WTC11 (cell line): ENCODE data around the gene CLCN7. TPM values are rescaled to one million over a fixed set of nuclear protein-coding genes. Genes with fewer than 3 reads are reported as not detected.

Source experiments
- ATAC-seq: fragments of 200-7000 bp; cut with Tn5 transposase; 2 replicates; pipeline ENCODE4 v1.10.0; 2021; ENCODE audit warnings: mild to moderate bottlenecking, moderate library complexity
- CTCF ChIA-PET: fragments of 300-600 bp; sonication (Branson Sonifier 250); formaldehyde crosslinking; loops from one replicate; lab custom pipeline; 2021; ENCODE audit warnings: antibody characterized with exemption; lab: Charles Lee
- POLR2A ChIA-PET: fragments of 350-600 bp; sonication (Branson Sonifier 250); formaldehyde crosslinking; loops from one replicate; lab custom pipeline; 2021; ENCODE audit warnings: antibody characterized with exemption; lab: Charles Lee
- DNase-seq: peaks from one replicate; pipeline ENCODE4 v3.0.0; 2021; ENCODE audit warnings: low spot score
- H3K27ac Mint-ChIP-seq: 2 replicates; pipeline ENCODE4 v1.8.0; 2021; ENCODE audit warnings: mixed read lengths
- H3K27me3 Mint-ChIP-seq: 2 replicates; pipeline ENCODE4 v1.8.0; 2021; ENCODE audit warnings: low read depth, mild to moderate bottlenecking, moderate library complexity, mixed read lengths
- H3K36me3 Mint-ChIP-seq: 2 replicates; pipeline ENCODE4 v1.8.0; 2021; ENCODE audit warnings: mixed read lengths
- H3K4me1 Mint-ChIP-seq: 2 replicates; pipeline ENCODE4 v1.8.0; 2022; ENCODE audit warnings: mixed read lengths
- H3K4me3 Mint-ChIP-seq: 2 replicates; pipeline ENCODE4 v1.8.0; 2021; ENCODE audit warnings: mild to moderate bottlenecking, moderate library complexity, mixed read lengths
- H3K9me3 Mint-ChIP-seq: 2 replicates; pipeline ENCODE4 v1.8.0; 2021; ENCODE audit warnings: mixed read lengths
- ATF2 ChIP-seq: sonication (generic); formaldehyde crosslinking; IDR thresholded peaks from 2 replicates; pipeline ENCODE4 v1.8.1; 2022; ENCODE audit warnings: low read depth, missing genetic modification reagents, borderline replicate concordance
- E2F1 ChIP-seq: sonication (generic); formaldehyde crosslinking; IDR thresholded peaks from 2 replicates; pipeline ENCODE4 v1.8.0; 2022; ENCODE audit warnings: mild to moderate bottlenecking, missing genetic modification reagents
- E2F4 ChIP-seq: sonication (generic); formaldehyde crosslinking; IDR thresholded peaks from 2 replicates; pipeline ENCODE4 v1.8.1; 2022; ENCODE audit warnings: low read depth, mild to moderate bottlenecking, moderate library complexity, missing genetic modification reagents, borderline replicate concordance
- GABPB1 ChIP-seq: sonication (generic); formaldehyde crosslinking; IDR thresholded peaks from 2 replicates; pipeline ENCODE4 v1.8.1; 2023; ENCODE audit warnings: mild to moderate bottlenecking, missing genetic modification reagents
- GTF2I ChIP-seq: fragments of 250-450 bp; sonication (Bioruptor Pico); conservative IDR thresholded peaks from 2 replicates; pipeline ENCODE4 v1.4.0; 2021; ENCODE audit warnings: mild to moderate bottlenecking
- JAZF1 ChIP-seq: fragments of 250-450 bp; sonication (Bioruptor Pico); IDR thresholded peaks from 2 replicates; pipeline ENCODE4 v1.9.0; 2021; ENCODE audit warnings: moderate library complexity, mild to moderate bottlenecking, inconsistent platforms
- NFYB ChIP-seq: sonication (generic); formaldehyde crosslinking; conservative IDR thresholded peaks from 2 replicates; pipeline ENCODE4 v1.8.0; 2022; ENCODE audit warnings: low read depth, missing genetic modification reagents
- OVOL2 ChIP-seq: fragments of 250-450 bp; sonication (Bioruptor Pico); IDR thresholded peaks from 2 replicates; pipeline ENCODE4 v1.9.0; 2021; ENCODE audit warnings: mild to moderate bottlenecking, borderline replicate concordance
- PREB ChIP-seq: sonication (generic); formaldehyde crosslinking; IDR thresholded peaks from 2 replicates; pipeline ENCODE4 v1.8.1; 2022; ENCODE audit warnings: mild to moderate bottlenecking, missing genetic modification reagents, moderate library complexity, borderline replicate concordance
- RELA ChIP-seq: sonication (generic); formaldehyde crosslinking; IDR thresholded peaks from 2 replicates; pipeline ENCODE4 v1.8.1; 2022; ENCODE audit warnings: missing genetic modification reagents, mild to moderate bottlenecking, borderline replicate concordance
- SMAD4 ChIP-seq: sonication (generic); formaldehyde crosslinking; IDR thresholded peaks from 2 replicates; pipeline ENCODE4 v1.8.0; 2022; ENCODE audit warnings: mild to moderate bottlenecking, missing genetic modification reagents
- ZNF532 ChIP-seq: fragments of 250-450 bp; sonication (Bioruptor Pico); IDR thresholded peaks from 2 replicates; pipeline ENCODE4 v1.9.0; 2021; ENCODE audit warnings: mild to moderate bottlenecking, borderline replicate concordance
- total RNA-seq: library from RNA; stranded (reverse); gene quantifications from 3 replicates; pipeline ENCODE4 v1.2.3, GENCODE V29; 2021
- TF ChIP-seq, protein P1 (sequence below): fragments of 250-450 bp; sonication (Bioruptor Pico); IDR thresholded peaks from 2 replicates; pipeline ENCODE4 v1.8.0; 2021; ENCODE audit warnings: mild to moderate bottlenecking
- TF ChIP-seq, protein P2 (sequence below): sonication (generic); formaldehyde crosslinking; IDR thresholded peaks from 2 replicates; pipeline ENCODE4 v1.8.1; 2023; ENCODE audit warnings: mild to moderate bottlenecking, missing genetic modification reagents
- TF ChIP-seq, protein P3 (sequence below): sonication (generic); formaldehyde crosslinking; IDR thresholded peaks from 2 replicates; pipeline ENCODE4 v1.8.0; 2023; ENCODE audit warnings: missing genetic modification reagents

The CLCN7 gene
- total RNA-seq, 1 experiment from 2014 or later: 94.1 TPM

DNA sequence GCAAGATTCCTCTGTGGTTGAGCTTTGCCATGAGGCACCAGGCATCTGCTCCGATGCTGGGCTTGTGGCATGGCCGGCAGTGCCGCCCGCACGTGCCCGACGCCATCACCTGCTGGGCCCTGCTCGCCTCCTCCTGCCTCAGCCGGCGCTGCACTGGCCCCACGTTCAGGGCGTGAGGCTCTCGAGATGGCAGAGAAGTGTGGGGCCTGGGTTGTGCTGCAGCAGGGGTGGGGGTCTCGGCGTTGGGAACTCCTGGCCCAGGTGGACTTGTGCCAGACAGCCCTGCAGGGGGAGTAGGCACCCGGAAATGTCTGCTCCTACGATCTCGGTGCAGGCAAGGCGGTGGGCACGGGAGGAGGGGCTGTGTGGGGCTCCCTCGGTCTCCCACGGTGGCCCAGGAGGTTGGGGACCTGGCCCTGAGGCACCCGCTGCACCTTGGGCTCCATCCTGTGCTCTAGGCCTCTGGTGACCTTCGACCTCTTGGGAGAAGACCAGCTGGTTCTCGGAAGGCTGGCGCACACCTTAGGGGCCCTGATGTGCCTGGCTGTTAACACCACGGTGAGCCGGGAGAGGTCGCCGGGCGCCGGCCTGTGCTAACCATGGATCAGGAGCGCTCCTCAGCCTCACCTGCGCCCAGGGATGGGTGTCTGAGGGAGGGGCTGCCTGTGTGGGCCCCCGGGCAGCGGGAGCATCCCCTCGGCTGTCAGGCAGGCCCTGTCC lies 31.8 kb upstream of the CLCN7 start:
- H3K27ac Mint-ChIP-seq: no peak overlapping the region
- H3K27me3 Mint-ChIP-seq: no peaks in the 10 kb centered on the region
- H3K4me1 Mint-ChIP-seq: no peaks in the 10 kb centered on the region
- TF ChIP-seq, protein P1, sequence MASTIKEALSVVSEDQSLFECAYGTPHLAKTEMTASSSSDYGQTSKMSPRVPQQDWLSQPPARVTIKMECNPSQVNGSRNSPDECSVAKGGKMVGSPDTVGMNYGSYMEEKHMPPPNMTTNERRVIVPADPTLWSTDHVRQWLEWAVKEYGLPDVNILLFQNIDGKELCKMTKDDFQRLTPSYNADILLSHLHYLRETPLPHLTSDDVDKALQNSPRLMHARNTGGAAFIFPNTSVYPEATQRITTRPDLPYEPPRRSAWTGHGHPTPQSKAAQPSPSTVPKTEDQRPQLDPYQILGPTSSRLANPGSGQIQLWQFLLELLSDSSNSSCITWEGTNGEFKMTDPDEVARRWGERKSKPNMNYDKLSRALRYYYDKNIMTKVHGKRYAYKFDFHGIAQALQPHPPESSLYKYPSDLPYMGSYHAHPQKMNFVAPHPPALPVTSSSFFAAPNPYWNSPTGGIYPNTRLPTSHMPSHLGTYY (CRISPR knock-in tag): no peak
- TF ChIP-seq, protein P2, sequence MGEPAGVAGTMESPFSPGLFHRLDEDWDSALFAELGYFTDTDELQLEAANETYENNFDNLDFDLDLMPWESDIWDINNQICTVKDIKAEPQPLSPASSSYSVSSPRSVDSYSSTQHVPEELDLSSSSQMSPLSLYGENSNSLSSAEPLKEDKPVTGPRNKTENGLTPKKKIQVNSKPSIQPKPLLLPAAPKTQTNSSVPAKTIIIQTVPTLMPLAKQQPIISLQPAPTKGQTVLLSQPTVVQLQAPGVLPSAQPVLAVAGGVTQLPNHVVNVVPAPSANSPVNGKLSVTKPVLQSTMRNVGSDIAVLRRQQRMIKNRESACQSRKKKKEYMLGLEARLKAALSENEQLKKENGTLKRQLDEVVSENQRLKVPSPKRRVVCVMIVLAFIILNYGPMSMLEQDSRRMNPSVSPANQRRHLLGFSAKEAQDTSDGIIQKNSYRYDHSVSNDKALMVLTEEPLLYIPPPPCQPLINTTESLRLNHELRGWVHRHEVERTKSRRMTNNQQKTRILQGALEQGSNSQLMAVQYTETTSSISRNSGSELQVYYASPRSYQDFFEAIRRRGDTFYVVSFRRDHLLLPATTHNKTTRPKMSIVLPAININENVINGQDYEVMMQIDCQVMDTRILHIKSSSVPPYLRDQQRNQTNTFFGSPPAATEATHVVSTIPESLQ: no peak
- TF ChIP-seq ATF2 (CRISPR knock-in tag) (no peak), SMAD4 (no peak), JAZF1 (CRISPR knock-in tag) (no peak), E2F4 (CRISPR knock-in tag) (no peak), ZNF532 (CRISPR knock-in tag) (no peak), E2F1 (CRISPR knock-in tag) (no peak), OVOL2 (CRISPR knock-in tag) (no peak), PREB (no peak), GABPB1 (CRISPR knock-in tag) (no peak), GTF2I (no peak), RELA (CRISPR knock-in tag) (no peak), NFYB (no peak)
- TF ChIP-seq, protein P3, sequence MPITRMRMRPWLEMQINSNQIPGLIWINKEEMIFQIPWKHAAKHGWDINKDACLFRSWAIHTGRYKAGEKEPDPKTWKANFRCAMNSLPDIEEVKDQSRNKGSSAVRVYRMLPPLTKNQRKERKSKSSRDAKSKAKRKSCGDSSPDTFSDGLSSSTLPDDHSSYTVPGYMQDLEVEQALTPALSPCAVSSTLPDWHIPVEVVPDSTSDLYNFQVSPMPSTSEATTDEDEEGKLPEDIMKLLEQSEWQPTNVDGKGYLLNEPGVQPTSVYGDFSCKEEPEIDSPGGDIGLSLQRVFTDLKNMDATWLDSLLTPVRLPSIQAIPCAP (CRISPR knock-in tag): no peak
- peaks cover 17% of the 10 kb centered on the region for H3K36me3 Mint-ChIP-seq
- ChIA-PET POLR2A (no interaction called here), CTCF (interaction anchor here (0.8 kb wide), 1 partner anchor 258 kb away, joined by 3 read pairs; no protein-coding TSS in a partner anchor)
- no peaks in the 10 kb centered on the region for H3K9me3 Mint-ChIP-seq
- ATAC-seq (0 out of 2 replicates have a peak, but pooled peaks have one; percentile 9), DNase-seq (no peak)
- no peak overlapping the region for H3K4me3 Mint-ChIP-seq
